Ureter (tissue), 1 donor: ENCODE data around the gene KLHL22. TPM values are rescaled to one million over a fixed set of nuclear protein-coding genes. Genes with fewer than 3 reads are reported as not detected.

Experiments
- DNase-seq: peaks from one replicate; pipeline ENCODE4 v3.0.0-alpha.2; 2020; ENCODE audit warnings: low spot score
- total RNA-seq: library from RNA; stranded (reverse); gene quantifications from one replicate; pipeline ENCODE4 v1.2.4, GENCODE V29; 2023
- donor health status: DM: yes; HTN: yes; CAD: no.

KLHL22 gene
- total RNA-seq, 1 donor from 2014 or later: 26.2 TPM

GRCh38 chr22:20400606-20401375 is 94.8 kb downstream of the KLHL22 start:
- DNase-seq: peak; percentile 35

DNA sequence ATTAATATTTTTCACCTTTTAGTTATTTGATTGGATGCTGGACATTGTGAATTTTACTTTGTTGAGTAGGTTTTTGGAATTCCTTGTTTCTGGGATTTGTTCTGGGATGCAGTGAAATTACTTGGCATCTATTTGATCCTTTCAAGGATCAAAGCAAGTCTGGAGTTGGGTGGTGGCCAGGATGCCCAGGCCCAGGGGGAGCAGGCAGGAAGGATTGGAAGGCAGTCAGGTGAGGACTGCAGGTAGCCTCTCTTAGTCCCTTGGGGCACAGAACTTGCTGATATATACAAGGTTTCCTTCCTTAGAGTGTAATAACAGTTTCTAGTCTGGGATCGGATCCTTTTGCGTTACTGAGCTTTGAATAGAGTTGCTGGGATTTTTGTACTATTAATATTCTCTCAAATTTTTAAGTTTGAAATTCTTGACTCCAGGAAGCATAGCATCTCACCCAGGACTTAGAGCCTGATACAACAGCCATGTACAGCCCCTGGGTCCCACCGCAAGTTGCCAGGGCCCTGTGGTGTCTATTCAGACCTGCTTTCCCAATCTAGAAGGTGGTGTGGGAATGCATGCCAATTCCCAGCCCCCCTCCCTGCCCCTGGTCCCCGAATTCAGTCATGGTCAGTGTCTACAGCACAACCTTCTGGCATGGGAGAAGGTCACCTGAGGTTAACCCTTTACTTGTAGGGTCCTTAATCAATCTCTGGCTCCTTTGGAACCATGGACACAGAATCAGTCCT is 95.6 kb downstream of the KLHL22 start:
- DNase-seq: peak; percentile 22

- no peak for DNase-seq
Measured at GRCh38 chr22:20398420-20398819, 97.2 kb downstream of the KLHL22 start.

- no peak for DNase-seq
Measured at GRCh38 chr22:20397498-20397897, 98.1 kb downstream of the KLHL22 start.

GRCh38 chr22:20396639-20397038 is 99.0 kb downstream of the KLHL22 start:
- peak; percentile 4 for DNase-seq

DNA sequence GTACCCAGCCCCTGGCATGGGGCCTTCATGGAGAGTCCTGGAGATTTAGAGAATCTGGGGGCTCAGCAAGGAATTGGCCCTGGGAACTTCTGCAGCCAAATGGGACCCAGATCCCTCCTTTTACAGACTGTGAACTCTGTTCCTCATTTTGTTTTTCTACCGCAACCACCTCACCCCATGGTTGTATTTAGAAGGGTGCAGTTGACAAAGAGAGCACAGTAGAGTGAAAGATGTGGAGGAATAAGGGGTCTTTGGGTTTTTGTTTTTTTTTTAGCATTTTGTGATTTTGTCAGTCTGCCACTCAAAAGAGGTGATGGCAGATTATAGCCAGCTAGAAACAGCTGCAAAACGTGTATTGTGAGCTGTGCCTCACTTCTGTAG is 99.7 kb downstream of the KLHL22 start:
- DNase-seq: no peak

GRCh38 chr22:20395181-20395906 is 100.3 kb downstream of the KLHL22 start:
- peak; percentile 39 for DNase-seq

DNA sequence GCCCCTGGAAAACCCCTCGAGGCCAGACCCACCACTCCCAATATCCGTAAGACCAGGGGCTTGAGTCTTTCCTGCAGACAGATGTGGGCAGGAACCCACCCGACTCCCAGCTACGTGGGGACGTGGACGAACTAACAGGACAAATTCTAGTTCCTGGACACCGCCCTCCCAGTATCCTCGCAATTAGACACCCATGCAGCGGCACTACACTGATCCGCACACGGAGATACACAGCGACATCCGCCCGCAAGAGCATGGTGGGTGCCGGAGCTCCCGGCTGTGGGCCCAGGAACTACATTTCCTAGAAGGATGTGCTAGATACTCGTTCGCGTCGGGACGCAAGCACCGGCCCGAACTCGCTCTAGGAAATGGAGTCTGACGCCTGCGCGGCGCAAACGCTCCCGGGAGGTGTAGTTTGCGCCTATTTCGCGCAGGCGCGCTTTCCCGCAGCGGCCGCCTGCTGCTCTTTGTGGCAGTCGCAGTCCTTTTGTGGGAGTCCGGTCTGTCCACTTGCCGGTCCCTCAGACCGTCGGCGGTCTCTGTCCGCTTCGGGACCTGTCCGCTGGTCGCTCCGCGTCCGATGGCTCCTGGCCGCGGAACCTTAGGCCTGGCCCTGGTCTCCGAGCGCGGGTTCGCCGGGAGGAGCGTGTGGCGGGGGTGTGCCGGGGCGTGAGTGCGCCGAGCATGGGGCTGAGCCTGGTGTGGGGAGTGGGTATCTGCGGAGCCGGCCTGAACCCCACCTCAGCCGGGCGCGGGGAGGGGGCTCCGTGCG is 101.7 kb downstream of the KLHL22 start, which contains the start of gene ZNF74:
TSS of gene ZNF74 (plus strand) at position 447 of the 772 bp plus-strand sequence. CDS start 478 bp downstream, outside the sequence.
- peak; percentile 90 for DNase-seq

GRCh38 chr22:20392983-20393704 is 102.5 kb downstream of the KLHL22 start:
- peak; percentile 46 for DNase-seq

DNA sequence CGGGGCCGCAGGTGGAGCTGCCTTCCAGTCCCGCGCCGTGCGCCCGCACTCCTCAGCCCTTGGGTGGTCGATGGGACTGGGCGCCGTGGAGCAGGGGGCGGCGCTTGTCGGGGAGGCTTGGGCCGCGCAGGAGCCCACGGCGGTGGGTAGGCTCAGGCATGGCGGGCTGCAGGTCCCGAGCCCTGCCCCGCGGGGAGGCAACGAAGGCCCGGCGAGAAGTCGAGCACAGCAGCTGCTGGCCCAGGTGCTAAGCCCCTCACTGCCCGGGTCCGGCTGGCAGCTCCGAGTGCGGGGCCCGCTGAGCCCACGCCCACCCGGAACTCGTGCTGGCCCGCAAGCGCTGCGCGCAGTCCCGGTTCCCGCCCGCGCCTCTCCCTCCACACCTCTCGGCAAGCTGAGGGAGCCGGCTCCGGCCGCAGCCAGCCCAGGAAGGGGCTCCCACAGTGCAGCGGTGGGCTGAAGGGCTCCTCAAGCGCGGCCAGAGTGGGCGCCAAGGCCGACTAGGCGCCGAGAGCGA is 103.2 kb downstream of the KLHL22 start:
- DNase-seq: peak; percentile 42

Other genes starting within 250 kb of the KLHL22 start
- 1.3 TPM for gene RTN4R, start 227.5 kb downstream of the KLHL22 start, total RNA-seq
- gene DGCR6L, start 175.7 kb downstream of the KLHL22 start, total RNA-seq: 31.4 TPM
- 9.0 TPM for gene ZNF74, start 101.6 kb downstream of the KLHL22 start, total RNA-seq
- 11.0 TPM for gene SCARF2, start 58.0 kb downstream of the KLHL22 start, total RNA-seq
- gene MED15, start 11.8 kb upstream of the KLHL22 start, total RNA-seq: 119 TPM